ENCODE data around the gene TBC1D22B. TPM values are rescaled to one million over a fixed set of nuclear protein-coding genes. Genes with fewer than 3 reads are reported as not detected.
"Not testable (repeated sequence)": the region's sequence is repeated elsewhere in the genome, so short reads cannot be mapped to it uniquely, and the experiment has no call there.

TBC1D22B gene
- polyA plus RNA-seq, 3 donors = 3.9 to 5.0 (median 4.9) TPM

DNA sequence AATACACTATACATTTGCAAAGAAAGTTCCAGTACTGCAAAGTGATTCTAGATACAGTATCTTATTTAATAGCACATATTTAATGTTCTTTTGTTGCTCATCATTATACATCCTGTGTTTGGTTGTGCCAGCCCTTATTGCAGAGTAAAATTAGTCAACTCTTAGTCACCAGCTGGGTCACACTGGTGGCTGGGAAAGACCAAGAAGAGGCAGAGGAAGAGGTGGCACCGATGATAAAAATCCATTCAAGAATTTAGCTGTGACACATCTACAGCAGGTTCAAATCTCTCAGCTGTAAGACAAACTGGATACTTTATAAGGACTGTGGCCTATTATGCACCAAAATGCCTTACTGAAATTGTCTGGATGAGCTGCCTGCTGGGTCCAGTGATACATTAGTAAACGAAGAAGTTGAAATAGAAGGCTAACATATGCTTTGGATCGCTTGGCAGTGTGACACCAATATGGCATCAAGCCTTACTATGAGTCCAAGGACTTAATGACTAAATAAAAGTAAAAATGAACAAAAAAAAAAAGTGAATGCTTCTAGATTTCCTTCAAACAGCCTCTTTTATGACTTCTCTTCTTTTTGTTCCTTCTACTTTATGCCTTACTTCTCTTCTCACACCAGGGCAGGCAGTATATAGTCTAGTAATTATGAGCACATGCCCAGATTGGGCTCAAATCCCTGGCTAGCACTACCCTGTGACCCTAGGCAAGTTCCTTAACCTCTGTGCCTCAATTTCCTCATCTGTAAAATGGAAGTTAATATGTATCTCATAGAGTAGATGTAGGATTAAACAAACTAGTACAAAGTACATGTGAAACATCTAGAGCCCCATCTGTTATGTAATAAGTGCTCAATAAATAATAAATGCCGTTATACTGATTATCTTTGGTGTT lies 66.8 kb downstream of the TBC1D22B start:
- TF ChIP-seq CTCF (IDR thresholded peaks at IDR 0.05) = no peak
- Histone ChIP-seq H3K79me2 (ENCODE audit: insufficient read depth, low read length) (no peaks in the 10 kb centered on the region), H3K27ac (ENCODE audit: low read depth in 1 of 2, low read length in 2 of 2) (no peak overlapping the region), H3K4me3 (replicated peaks in 1 of 3; ENCODE audit: low read depth in 2 of 3, low read length in 3 of 3) (no peak overlapping the region), H3K4me2 (replicated peaks; ENCODE audit: extremely low read depth, low read length, poor library complexity, severe bottlenecking) (no peak overlapping the region), H3K9ac (ENCODE audit: insufficient read depth, low read length, poor library complexity, severe bottlenecking) (no peak overlapping the region), H3K36me3 (replicated peaks in 1 of 2; ENCODE audit: control insufficient read depth in 1 of 2, insufficient read depth in 2 of 2, low read length in 2 of 2) (peaks cover 29 to 53% of the 10 kb centered on the region in 2 donors), H3K9me3 (replicated peaks in 1 of 2; ENCODE audit: control insufficient read depth in 1 of 2, insufficient read depth in 1 of 2, low read length in 2 of 2) (no peaks in the 10 kb centered on the region), H3K4me1 (ENCODE audit: control insufficient read depth in 1 of 2, insufficient read depth in 2 of 2, low read length in 2 of 2) (no peaks in the 10 kb centered on the region), H4K20me1 (ENCODE audit: insufficient read depth, low read length) (no peaks in the 10 kb centered on the region), H2AFZ (ENCODE audit: insufficient read depth, low read depth, low read length, poor library complexity, severe bottlenecking) (no peak overlapping the region), H3K27me3 (ENCODE audit: control insufficient read depth in 2 of 2, insufficient read depth in 2 of 2, low read length in 2 of 2) (no peaks in the 10 kb centered on the region)
- 80% methylated on average over 1 of the region's 4 CpGs for WGBS (ENCODE audit: insufficient coverage)
- Mint-ChIP-seq H3K9me3 (no peaks in the 10 kb centered on the region), H3K27ac (peak overlapping the region in 2 of 7 donors; percentile 37 to 66), H3K27me3 (ENCODE audit: low read depth in 3 of 3) (no peaks in the 10 kb centered on the region), H3K36me3 (peaks cover 25 to 34% of the 10 kb centered on the region in 2 donors), H3K4me3 (no peak overlapping the region), H3K4me1 (no peaks in the 10 kb centered on the region)
- intact Hi-C loops (cut with micrococcal nuclease) = loop anchor here (5.0 to 10.0 kb wide), 2 partner anchors 240 to 368 kb away; no protein-coding TSS in a partner anchor
- peak in 1 of 3 donors; percentile 18 for DNase-seq

GRCh38 chr6:37330345-37330744 lies 72.8 kb downstream of the TBC1D22B start:
- H3K36me3 ChIP-seq (replicated peaks in 1 of 2; ENCODE audit: control insufficient read depth in 1 of 2, insufficient read depth in 2 of 2, low read length in 2 of 2) = peaks cover 16 to 41% of the 10 kb centered on the region in 2 donors
- H3K4me3 Mint-ChIP-seq; H3K79me2 ChIP-seq (ENCODE audit: insufficient read depth, low read length); H3K27ac Mint-ChIP-seq; H3K27me3 Mint-ChIP-seq (ENCODE audit: low read depth in 3 of 3); H3K27ac ChIP-seq (ENCODE audit: low read depth in 1 of 2, low read length in 2 of 2); H4K20me1 ChIP-seq (ENCODE audit: insufficient read depth, low read length); H3K4me1 ChIP-seq (ENCODE audit: control insufficient read depth in 1 of 2, insufficient read depth in 2 of 2, low read length in 2 of 2); H3K9me3 Mint-ChIP-seq; intact Hi-C loops (cut with micrococcal nuclease); H3K4me1 Mint-ChIP-seq; H3K27me3 ChIP-seq (ENCODE audit: control insufficient read depth in 2 of 2, insufficient read depth in 2 of 2, low read length in 2 of 2); H3K4me2 ChIP-seq (replicated peaks; ENCODE audit: extremely low read depth, low read length, poor library complexity, severe bottlenecking); H3K9me3 ChIP-seq (replicated peaks in 1 of 2; ENCODE audit: control insufficient read depth in 1 of 2, insufficient read depth in 1 of 2, low read length in 2 of 2); DNase-seq; H3K4me3 ChIP-seq (replicated peaks in 1 of 3; ENCODE audit: low read depth in 2 of 3, low read length in 3 of 3); H3K9ac ChIP-seq (ENCODE audit: insufficient read depth, low read length, poor library complexity, severe bottlenecking); H2AFZ ChIP-seq (ENCODE audit: insufficient read depth, low read depth, low read length, poor library complexity, severe bottlenecking): not testable (repeated sequence)
- H3K36me3 Mint-ChIP-seq = peaks cover 36 to 49% of the 10 kb centered on the region in 2 donors
- 84% methylated on average over 5 of the region's 10 CpGs for WGBS (ENCODE audit: insufficient coverage)
